Endodermal cell (in vitro differentiated cells): ENCODE data around the gene VPS54. TPM values are rescaled to one million over a fixed set of nuclear protein-coding genes. Genes with fewer than 3 reads are reported as not detected.

Source experiments
- DNase-seq: peaks from one replicate; pipeline ENCODE4 v3.0.0-alpha.2; 2017
- H3K27ac ChIP-seq: 2 replicates; pipeline ENCODE4 v1.5.1; 2013; ENCODE audit warnings: mild to moderate bottlenecking, low read depth, low read length, moderate library complexity
- H3K27me3 ChIP-seq: 2 replicates; pipeline ENCODE4 v1.6.1; 2013; ENCODE audit warnings: mild to moderate bottlenecking, low read length, moderate library complexity; ENCODE audit not compliant: insufficient read depth, control insufficient read depth, poor library complexity, severe bottlenecking
- H3K36me3 ChIP-seq: 2 replicates; pipeline ENCODE4 v1.7.0; 2013; ENCODE audit warnings: mild to moderate bottlenecking, low read length, moderate library complexity; ENCODE audit not compliant: control insufficient read depth, insufficient read depth
- H3K4me1 ChIP-seq: one replicate; pipeline ENCODE4 v1.7.0; 2013; ENCODE audit warnings: low read length; ENCODE audit not compliant: control insufficient read depth, insufficient read depth
- H3K4me3 ChIP-seq: 2 replicates; pipeline ENCODE4 v1.5.1; 2013; ENCODE audit warnings: mild to moderate bottlenecking, low read length, moderate library complexity
- H3K9ac ChIP-seq: 2 replicates; pipeline ENCODE4 v1.6.1; 2013; ENCODE audit warnings: mild to moderate bottlenecking, low read length, moderate library complexity; ENCODE audit not compliant: poor library complexity, severe bottlenecking; ENCODE audit errors: extremely low read depth
- H3K9me3 ChIP-seq: 2 replicates; pipeline ENCODE4 v1.6.1; 2013; ENCODE audit warnings: mild to moderate bottlenecking, low read length, moderate library complexity; ENCODE audit not compliant: control insufficient read depth
- H3K27ac Mint-ChIP-seq: 2 replicates; pipeline ENCODE4 v1.8.0; 2020; ENCODE audit warnings: mixed read lengths
- H3K27me3 Mint-ChIP-seq: 2 replicates; pipeline ENCODE4 v1.8.0; 2021; ENCODE audit warnings: mild to moderate bottlenecking, mixed read lengths; ENCODE audit not compliant: insufficient read depth
- H3K36me3 Mint-ChIP-seq: 2 replicates; pipeline ENCODE4 v1.8.0; 2020; ENCODE audit warnings: low read depth, mixed read lengths
- H3K4me1 Mint-ChIP-seq: 2 replicates; pipeline ENCODE4 v1.8.0; 2020; ENCODE audit warnings: mixed read lengths
- H3K4me3 Mint-ChIP-seq: 2 replicates; pipeline ENCODE4 v1.8.0; 2020; ENCODE audit warnings: mild to moderate bottlenecking, moderate library complexity, mixed read lengths
- H3K9me3 Mint-ChIP-seq: 2 replicates; pipeline ENCODE4 v1.8.0; 2020; ENCODE audit warnings: mild to moderate bottlenecking, mixed read lengths
- CTCF ChIP-seq: fragments of 200-600 bp; sonication (generic); conservative IDR thresholded peaks from 2 replicates; pipeline ENCODE4 v1.5.0; 2021; ENCODE audit warnings: antibody characterized with exemption, mild to moderate bottlenecking
- WGBS, 2 experiments: methylation state at CpG; one replicate each; pipeline versions ENCODE4 v1.1.5 to v1.1.7; 2013; ENCODE audit warnings: missing lambda C conversion rate in 2 of 2, mixed read lengths in 1 of 2; ENCODE audit not compliant: insufficient coverage in 1 of 2, insufficient read length in 1 of 2; 5-methylcytosine and 5-hydroxymethylcytosine counted together
- total RNA-seq, 2 donors: library from RNA; stranded (reverse); fragmentation: NEBNext Ultra II Directional in 1 of 2; extraction: Animal tissue kit (Norgen Biotek cat#: 25700) in 1 of 2; gene quantifications; 2 replicates in 1 of 2; 3 replicates in 1 of 2; pipeline ENCODE4 v1.2.1, GENCODE V29; 2021

Gene VPS54
- total RNA-seq, 2 donors from 2014 or later, result 18.4 to 25.7 TPM

DNA sequence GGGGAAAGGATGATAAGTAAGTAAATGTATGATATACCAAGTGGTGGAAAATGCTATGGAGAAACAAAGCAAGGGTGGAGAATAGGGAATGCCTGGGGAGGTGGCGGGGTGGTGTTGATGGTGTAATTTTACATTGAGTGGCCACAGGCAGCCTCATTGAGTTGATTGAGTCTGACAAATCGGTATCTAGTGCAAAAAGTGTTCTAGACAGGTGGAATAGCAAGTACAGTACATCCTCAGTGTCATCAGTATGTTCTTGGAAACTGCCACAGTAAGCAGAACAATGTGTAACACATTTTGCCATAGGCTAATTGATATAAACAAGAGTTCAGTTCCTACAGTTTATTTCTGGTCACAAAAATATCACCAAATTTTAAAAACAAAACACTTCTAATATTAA lies 131.2 kb downstream of the VPS54 start:
- 89 to 96% methylated on average over 2 of the region's 2 CpGs for whole genome bisulfite sequencing, 2 experiments
- Mint-ChIP-seq H3K4me3 (no peak overlapping the region), H3K9me3 (no peaks in the 10 kb centered on the region), H3K36me3 (peaks cover 62% of the 10 kb centered on the region), H3K27me3 (no peaks in the 10 kb centered on the region), H3K27ac (peak overlapping the region; percentile 2), H3K4me1 (peaks cover 34% of the 10 kb centered on the region)
- no peak for TF ChIP-seq CTCF
- no peak for DNase-seq
- peaks cover 94% of the 10 kb centered on the region for H3K36me3 ChIP-seq
- H3K27ac ChIP-seq, result no peak overlapping the region
- H3K4me3 ChIP-seq, result no peak overlapping the region
- no peak overlapping the region for H3K9ac ChIP-seq
- H3K4me1 ChIP-seq, result no peaks in the 10 kb centered on the region
- no peaks in the 10 kb centered on the region for H3K27me3 ChIP-seq
- H3K9me3 ChIP-seq, result no peaks in the 10 kb centered on the region

- Mint-ChIP-seq H3K4me1 (peaks cover 41% of the 10 kb centered on the region), H3K27ac (no peak overlapping the region), H3K9me3 (no peaks in the 10 kb centered on the region), H3K4me3 (no peak overlapping the region), H3K36me3 (peaks cover 67% of the 10 kb centered on the region), H3K27me3 (no peaks in the 10 kb centered on the region)
- no peak for TF ChIP-seq CTCF
- Histone ChIP-seq H3K27ac (no peak overlapping the region), H3K9me3 (no peaks in the 10 kb centered on the region), H3K36me3 (peaks cover 91% of the 10 kb centered on the region), H3K4me3 (no peak overlapping the region), H3K4me1 (no peaks in the 10 kb centered on the region), H3K9ac (no peak overlapping the region), H3K27me3 (no peaks in the 10 kb centered on the region)
- no peak for DNase-seq
- WGBS, 2 experiments, result 93% methylated on average over 2 of the region's 2 CpGs; no CpG with 5 or more reads in 1 of the 2 experiments
Observed at GRCh38 chr2:63886445-63886844, 132.8 kb downstream of the VPS54 start.

GRCh38 chr2:63882395-63883105 lies 136.7 kb downstream of the VPS54 start:
- Histone ChIP-seq H3K27me3 (no peaks in the 10 kb centered on the region), H3K36me3 (peaks cover 61% of the 10 kb centered on the region), H3K9ac (no peak overlapping the region), H3K27ac (no peak overlapping the region), H3K4me3 (no peak overlapping the region), H3K4me1 (peaks cover 3% of the 10 kb centered on the region), H3K9me3 (no peaks in the 10 kb centered on the region)
- 92 to 100% methylated on average over 2 to 3 of the region's 3 CpGs for WGBS, 2 experiments
- no peak for DNase-seq
- Mint-ChIP-seq H3K27ac (no peak overlapping the region), H3K27me3 (no peaks in the 10 kb centered on the region), H3K4me3 (no peak overlapping the region), H3K36me3 (peaks cover 57% of the 10 kb centered on the region), H3K9me3 (no peaks in the 10 kb centered on the region), H3K4me1 (peaks cover 31% of the 10 kb centered on the region)
- TF ChIP-seq CTCF, result no peak
